GM21825 (cell line): ENCODE results near the gene PARN.

Experiments
- ATAC-seq: cut with Tn5 transposase; IDR thresholded peaks from one replicate; pipeline ENCODE4 v1.9.1; 2021; ENCODE audit warnings: mild to moderate bottlenecking, moderate library complexity; ENCODE audit not compliant: unreplicated experiment

Gene PARN

DNA sequence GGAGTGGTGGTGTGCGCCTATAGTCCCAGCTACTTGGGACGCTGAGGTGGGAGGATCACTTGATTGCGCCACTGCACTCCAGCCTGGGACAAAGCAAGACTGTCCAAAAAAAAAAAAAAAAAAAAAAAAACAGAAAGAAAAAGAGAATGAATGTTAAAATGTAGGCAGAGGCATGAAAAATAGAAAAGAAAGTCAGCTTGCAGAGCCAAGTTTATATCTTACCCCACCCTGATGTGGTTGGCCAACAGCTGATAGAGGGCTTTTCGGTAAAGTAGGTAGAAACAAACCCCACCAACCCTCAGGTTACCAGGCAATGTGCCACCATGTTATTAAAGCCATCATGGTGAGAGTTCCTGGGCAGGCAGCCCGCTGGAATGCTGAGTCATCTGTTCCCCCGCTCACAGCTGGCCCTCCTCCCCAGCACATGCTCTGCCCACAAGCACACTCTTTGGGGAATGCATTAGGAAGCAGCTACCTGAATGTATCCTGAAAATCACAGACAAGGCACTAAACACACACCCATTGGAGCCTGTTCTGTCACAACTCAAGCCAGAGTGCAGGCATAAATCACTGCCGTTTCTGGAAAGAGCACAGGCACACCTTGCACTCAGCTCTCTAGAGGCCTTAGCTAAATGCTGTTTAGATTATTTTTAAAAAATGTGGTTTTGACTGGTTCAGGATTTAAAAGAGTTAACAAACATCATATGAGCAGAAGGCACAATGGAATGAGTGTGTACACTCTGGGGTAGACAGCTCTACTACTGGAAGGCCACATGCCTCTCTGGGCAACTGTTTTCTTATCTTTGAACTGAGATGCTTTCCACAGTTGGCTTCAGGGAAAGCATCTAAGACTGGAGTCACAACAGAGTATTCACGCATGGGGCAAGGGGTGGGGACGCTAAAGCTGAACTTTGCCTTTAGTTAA is 128.5 kb downstream of the PARN start:
- no peak for ATAC-seq

GRCh38 chr16:14500791-14501190 is 129.3 kb downstream of the PARN start:
- no peak for ATAC-seq

DNA sequence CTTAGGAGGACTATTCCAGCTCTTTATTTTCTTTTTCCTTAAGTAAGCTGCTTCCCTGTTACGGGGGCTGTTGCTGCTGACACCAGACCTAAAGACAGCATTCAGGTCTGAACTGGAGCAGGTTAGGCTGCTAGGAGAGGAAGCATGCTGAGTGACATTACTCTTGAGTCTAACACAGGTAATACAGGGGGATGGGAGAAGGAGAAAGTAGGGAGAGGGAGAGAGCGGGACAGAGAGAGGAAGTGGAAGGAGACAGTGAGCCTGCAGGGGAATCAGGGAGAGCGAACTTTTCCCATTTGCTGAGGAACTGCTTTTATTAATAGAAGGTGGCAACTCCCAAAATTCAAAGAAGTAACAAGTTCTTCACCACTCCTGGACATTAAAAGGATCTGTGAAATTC is 130.9 kb downstream of the PARN start:
- ATAC-seq, result no peak

- ATAC-seq, result no peak
These were observed 132.6 kb downstream of the PARN start for GRCh38 chr16:14497245-14498082.

- ATAC-seq, result no peak
These were observed 133.3 kb downstream of the PARN start for GRCh38 chr16:14496786-14497185.

DNA sequence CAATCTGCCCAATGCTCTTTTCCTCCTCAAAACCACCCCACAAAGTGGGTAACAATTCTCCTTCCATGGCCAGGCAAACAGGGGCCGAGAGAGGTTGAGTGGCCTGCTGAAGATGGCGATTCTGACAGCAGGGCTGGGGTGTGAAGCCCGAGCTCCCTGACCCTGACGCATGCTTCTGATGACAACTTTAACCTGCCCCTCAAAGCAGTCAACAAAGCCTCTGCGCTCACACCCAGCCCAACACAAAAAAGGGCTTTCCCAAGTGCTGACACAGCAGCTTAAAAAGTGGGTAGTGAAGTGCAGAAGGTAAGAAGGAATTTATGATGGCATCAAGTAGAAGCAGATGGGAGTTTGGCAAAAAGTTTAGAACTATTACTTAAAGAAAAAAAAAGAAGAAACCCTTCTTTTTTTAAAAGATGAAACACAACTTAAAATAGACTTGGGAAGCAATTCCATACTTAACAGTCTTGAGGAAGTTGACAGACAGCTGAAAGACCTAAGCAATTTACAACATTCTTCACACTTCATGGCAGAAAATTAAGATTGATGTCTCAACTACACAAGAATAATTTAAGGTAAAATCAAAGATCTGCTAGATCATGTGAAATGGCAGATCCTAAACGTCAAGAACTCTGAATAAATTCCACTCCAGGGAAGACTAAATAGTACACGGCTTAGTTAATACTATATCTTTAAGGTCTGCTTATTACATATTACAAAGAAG is 133.9 kb downstream of the PARN start:
- ATAC-seq, result no peak

DNA sequence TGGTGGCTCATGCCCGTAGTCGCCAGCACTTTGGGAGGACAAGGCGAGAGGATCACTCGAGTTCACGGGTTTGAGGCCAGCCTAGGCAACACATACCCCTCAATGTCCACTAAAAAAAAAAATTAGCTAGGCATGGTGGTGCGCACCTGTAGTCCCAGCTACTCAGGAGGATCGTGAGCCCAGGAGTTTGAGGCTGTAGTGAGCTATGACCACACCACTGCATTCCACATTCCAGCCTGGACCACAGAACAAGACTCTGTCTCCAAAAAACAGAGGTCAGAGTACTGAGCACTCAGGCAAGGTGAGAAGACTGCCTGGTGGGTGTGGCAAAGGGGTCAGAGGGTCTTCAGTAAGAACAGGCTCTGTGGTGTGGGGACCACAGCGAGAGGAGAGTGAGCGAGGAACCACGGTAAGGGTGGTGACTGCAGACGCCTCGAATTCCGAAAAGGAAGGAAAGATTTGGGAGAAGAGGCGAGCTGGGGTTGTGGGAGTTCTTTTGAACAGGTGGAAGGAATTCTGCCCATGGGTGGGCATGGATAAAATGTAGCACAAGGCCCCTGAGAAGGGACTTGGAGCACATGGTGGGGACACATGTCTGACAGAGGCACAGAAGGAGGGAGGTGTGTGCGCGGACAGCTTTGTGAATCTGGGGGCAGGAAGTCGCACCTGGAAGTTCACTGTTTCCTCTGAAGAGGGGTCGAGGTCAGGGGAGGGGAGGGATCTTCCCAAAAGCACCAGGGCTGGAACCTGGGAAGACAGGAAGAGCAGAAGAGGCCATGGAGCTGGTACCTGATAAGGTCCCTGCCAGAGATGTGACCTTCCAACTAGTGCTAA is 134.6 kb downstream of the PARN start:
- ATAC-seq, result no peak

DNA sequence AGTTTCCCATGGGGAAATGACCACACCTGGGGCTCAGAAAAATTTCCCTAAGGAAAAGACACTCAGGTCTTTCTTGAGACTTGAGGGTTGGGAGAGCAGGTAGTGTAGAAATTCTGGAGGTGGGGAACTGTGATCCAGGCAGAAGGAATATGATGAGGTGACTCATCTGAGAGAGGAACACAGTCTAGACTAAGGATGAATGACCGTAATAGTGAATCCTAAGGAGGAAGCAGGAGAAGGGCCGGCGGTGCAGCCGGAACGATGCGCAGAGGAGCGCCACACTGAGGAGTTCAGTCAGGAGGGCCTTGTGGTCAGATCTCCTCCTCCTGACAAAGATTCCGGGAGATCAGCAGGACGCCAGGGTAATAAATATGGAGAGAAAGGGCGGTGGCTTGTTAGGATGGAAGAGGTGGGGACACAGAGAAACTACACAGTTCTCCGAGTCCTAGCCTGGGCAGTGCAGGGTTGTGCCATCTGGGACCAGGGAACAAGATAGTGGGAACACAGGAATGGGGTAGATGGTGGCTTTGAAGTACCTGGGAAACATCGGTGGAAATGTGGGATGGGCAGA is 135.6 kb downstream of the PARN start:
- no peak for ATAC-seq

DNA sequence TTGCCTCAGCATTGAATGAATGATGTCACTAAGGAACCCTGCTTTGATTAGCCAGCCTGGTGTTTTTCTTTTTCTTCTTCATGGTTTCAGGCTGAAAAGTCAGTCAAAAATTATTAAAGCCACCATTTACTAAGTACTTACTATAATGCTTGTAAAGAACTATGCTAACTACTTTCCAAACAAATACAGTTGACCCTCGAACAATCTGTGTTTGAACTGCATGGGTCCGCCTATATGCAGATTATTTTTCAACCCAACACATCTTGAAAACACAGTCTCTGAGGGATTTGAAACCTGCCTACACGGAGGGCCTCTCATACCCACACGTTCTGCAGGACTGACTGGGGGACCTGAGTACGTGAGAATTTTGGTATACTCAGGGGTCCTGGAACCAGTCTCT is 136.3 kb downstream of the PARN start:
- no peak for ATAC-seq

DNA sequence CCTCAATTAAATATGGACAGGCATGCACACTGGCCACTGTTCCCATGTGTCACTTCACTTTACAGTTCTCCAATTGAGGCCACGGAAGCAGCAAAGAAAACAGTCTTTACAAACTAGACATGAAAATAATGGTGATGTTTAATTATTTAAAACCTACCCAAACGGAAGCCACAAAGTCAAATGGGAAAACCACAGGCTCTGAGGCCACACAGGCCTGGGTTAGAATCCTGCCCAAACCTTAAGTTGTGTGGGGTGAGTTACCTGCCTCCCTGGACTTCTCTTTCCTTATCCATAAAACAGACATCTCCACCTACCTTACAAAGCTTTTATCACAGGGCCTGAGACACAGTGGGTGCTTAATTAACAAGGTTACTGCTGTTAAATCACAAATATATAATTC is 137.4 kb downstream of the PARN start:
- no peak for ATAC-seq

DNA sequence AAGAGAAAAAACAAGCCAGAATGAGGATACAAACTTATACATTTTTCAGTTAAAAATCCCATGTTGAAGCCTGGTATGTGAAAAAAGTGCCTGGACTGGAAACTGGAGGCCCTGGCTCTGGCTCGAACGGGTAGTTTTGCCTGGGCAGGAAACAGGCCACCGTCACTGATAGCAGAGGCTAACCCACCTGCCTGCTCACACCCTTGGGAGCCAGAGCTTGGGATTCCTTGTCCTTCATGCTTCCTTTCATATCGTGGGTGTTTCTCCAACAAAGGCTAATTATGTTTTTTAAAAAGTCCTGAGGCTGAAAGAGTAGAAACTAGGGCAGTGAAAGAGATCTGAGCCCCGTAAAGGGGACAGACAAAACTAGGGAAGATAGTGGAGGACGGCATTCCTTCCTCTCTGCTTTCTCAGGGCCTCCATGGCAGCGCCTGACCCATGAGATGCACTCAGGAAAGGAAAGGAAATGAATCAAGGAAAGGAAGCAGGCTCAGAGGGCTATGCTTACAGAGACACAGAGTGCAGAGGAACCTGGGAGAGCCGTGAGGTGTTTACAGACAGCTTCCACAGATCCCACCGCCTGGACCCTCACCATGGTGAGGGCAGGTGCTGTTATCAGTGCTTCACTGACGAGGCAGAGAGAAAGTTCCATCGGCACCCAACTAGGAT is 138.1 kb downstream of the PARN start:
- no peak for ATAC-seq

GRCh38 chr16:14490235-14490634 is 139.8 kb downstream of the PARN start:
- ATAC-seq, result no peak

- no peak for ATAC-seq
These were observed 140.6 kb downstream of the PARN start for GRCh38 chr16:14489460-14489859.

- ATAC-seq, result no peak
These were observed 142.5 kb downstream of the PARN start for GRCh38 chr16:14487579-14487978.

DNA sequence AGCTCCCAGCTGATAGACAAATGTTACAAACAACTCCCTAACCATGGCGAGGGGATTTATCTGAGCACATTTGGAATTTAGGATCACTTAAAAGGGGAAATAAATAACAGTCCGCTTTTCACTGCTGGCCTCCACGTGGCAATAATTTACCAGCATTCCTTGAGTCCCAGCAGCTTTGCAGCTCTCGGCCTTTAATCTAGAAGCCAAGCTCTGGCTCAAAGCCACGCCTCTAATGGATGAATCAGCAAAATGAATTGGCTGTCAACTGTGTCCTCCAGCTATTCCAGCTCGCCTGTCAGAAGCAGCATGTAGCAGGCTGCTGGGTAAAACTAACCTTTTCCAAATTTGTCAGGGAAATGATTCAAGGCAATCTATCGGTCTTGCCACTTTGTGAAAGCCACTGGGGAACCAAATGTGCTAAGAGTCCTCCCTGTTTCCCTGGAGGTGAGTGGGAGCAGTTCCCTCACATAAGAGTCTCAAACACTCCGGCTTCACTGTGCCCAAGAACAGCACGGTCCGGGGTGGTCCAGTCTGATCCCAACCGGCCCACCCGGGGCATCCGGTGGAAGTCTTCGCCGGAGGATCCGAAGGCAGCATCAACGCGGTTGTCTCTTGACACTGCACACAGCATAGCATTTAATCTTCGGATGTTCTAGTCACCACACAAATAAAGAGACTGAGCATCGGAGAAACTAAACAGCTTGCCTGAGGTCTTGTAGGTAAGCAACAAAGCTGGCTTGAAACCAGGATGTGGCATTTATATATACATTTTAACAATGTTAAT is 143.3 kb downstream of the PARN start:
- ATAC-seq, result no peak

DNA sequence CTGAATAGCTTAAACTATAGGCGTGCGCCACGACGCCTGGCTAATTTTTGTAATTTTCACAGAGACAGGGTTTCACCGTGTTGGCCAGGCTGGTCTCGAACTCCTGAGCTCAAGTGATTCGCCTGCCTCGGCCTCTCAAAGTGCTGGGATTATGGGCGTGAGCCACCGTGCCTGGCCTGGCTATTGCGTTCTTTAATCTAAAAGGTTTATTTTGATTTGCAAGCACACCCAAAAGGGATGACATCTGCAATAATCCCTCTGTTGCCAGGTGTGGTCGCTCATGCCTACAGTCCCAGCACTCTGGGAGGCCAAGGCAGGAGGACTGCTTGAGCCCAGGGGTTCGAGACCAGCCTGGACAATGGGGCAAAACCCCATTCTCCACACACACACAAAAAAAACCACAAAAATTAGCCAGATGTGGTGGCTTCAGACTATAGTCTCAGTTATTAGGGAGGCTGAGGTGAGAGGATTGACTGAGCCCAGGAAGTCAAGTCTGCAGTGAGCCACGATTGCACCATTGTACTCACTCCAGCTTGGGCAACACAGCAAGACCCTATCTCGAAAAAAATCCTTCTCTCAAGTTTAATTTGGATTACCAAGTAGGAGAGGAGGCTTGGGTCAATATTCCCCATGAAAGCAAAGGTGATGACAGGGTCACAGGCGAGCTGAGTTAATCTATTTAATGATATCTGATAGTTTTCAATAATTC is 144.1 kb downstream of the PARN start:
- no peak for ATAC-seq

DNA sequence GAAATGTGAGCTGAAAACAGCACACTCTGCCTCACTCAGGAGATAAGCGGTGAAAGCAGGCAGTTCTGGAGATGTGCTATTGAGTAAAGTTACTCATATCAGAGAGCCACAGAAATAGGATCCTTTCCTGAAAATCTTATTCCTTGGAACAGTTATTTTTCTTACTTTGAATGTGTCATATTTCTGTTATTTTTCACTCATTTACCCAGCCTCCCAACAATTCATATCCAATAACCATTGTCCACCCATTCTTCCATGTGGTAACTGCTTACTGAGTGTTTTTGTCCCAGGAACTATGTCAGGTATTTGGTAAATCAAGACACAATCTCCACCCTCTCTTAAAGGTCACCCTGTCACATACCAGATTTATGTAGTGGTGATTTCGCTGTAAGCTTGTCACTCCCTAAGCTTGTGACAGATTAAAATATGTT is 144.9 kb downstream of the PARN start:
- no peak for ATAC-seq

DNA sequence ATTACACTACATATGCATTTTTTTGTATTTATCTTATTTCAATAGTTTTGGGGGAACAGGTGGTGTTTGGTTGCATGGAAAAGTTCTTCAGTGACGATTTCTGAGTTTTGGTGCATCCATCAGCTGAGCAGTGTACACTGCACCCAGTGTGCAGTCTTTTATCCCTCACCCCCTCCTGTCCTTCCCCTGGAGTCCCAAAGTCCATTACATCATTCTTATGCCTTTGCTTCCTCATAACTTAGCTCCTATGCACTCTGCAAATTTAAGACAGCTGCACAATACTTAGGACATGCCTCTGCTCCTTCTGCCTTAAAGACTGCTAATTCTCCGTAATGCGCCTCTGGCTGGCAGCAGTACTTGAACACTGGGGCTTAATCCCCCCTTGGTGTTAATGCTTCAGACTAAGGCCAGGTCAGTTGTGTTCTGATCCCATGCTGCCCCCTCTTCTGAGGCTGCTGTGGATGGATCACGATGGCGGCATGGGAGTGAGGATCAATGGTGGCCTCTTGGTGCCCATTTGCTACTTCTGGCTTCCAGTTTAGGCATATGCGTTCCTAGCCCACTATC is 146.2 kb downstream of the PARN start:
- no peak for ATAC-seq
